Keratinocyte (primary cell): ENCODE measurements around the gene IGHMBP2. TPM values are rescaled to one million over a fixed set of nuclear protein-coding genes. Genes with fewer than 3 reads are reported as not detected.

Experiments used
- DNase-seq: peaks from one replicate; pipeline ENCODE4 v3.0.0-alpha.2; 2011; ENCODE audit warnings: low read depth, missing footprints, low spot score
- FAIRE-seq: peaks from 2 replicates; lab custom pipeline; 2011; peaks lifted over from hg19 to GRCh38; lab: Jason Lieb, UNC
- H2AFZ ChIP-seq: 2 replicates; pipeline ENCODE4 v1.6.0; 2012; ENCODE audit warnings: low read length, control low read depth, inconsistent platforms; ENCODE audit not compliant: control insufficient read depth
- H3K27ac ChIP-seq: 2 replicates; pipeline ENCODE4 v1.5.1; 2011; ENCODE audit warnings: low read length; ENCODE audit not compliant: control insufficient read depth, insufficient read depth
- H3K27me3 ChIP-seq: 3 replicates; pipeline ENCODE4 v1.6.0; 2011; ENCODE audit warnings: low read length; ENCODE audit not compliant: control insufficient read depth, insufficient read depth; ENCODE audit errors: extremely low read depth
- H3K36me3 ChIP-seq, 2 experiments: 2 replicates in 1 of 2; 3 replicates in 1 of 2; pipeline ENCODE4 v1.5.1; 2011; ENCODE audit warnings: low read length in 2 of 2, mild to moderate bottlenecking in 1 of 2; ENCODE audit not compliant: control insufficient read depth in 2 of 2, insufficient read depth in 2 of 2; ENCODE audit errors: extremely low read depth in 1 of 2
- H3K4me1 ChIP-seq: 3 replicates; pipeline ENCODE4 v1.5.1; 2011; ENCODE audit warnings: low read length; ENCODE audit not compliant: control insufficient read depth, insufficient read depth; ENCODE audit errors: extremely low read depth
- H3K4me2 ChIP-seq: 3 replicates; pipeline ENCODE4 v1.6.0; 2011; ENCODE audit warnings: low read depth, low read length; ENCODE audit not compliant: control insufficient read depth, insufficient read depth; ENCODE audit errors: extremely low read depth
- H3K4me3 ChIP-seq, 3 experiments: fragments of 200-600 bp in 1 of 3; sonication (generic) in 1 of 3; 2 replicates in 2 of 3; 3 replicates in 1 of 3; pipeline ENCODE4 v1.5.1; 2011 to 2016; ENCODE audit warnings: low read length in 3 of 3, mild to moderate bottlenecking in 3 of 3, control low read depth in 2 of 3, inconsistent platforms in 1 of 3, low read depth in 1 of 3, mixed read lengths in 1 of 3, mixed run types in 1 of 3, moderate library complexity in 1 of 3; ENCODE audit not compliant: control insufficient read depth in 2 of 3, insufficient read depth in 2 of 3; ENCODE audit errors: extremely low read depth in 1 of 3
- H3K79me2 ChIP-seq: 2 replicates; pipeline ENCODE4 v1.6.0; 2012; ENCODE audit warnings: low read length; ENCODE audit not compliant: control insufficient read depth, insufficient read depth
- H3K9ac ChIP-seq: 3 replicates; pipeline ENCODE4 v1.6.0; 2011; ENCODE audit warnings: low read length; ENCODE audit not compliant: control insufficient read depth, insufficient read depth; ENCODE audit errors: extremely low read depth
- H3K9me1 ChIP-seq: 3 replicates; pipeline ENCODE4 v1.6.0; 2011; ENCODE audit warnings: low read length; ENCODE audit not compliant: control insufficient read depth, insufficient read depth; ENCODE audit errors: extremely low read depth
- H3K9me3 ChIP-seq: 2 replicates; pipeline ENCODE4 v1.5.1; 2012; ENCODE audit warnings: low read depth, low read length; ENCODE audit not compliant: control insufficient read depth
- H4K20me1 ChIP-seq: 3 replicates; pipeline ENCODE4 v1.6.0; 2011; ENCODE audit warnings: low read length; ENCODE audit not compliant: control insufficient read depth, insufficient read depth; ENCODE audit errors: extremely low read depth
- EZH2 ChIP-seq: IDR thresholded peaks from one replicate; pipeline ENCODE4 v1.6.1; 2012; ENCODE audit warnings: inconsistent platforms, mild to moderate bottlenecking, low read length, moderate library complexity
- dilution Hi-C: fragments of 300-500 bp; cut with MboI; formaldehyde crosslinking; loops from one replicate; pipeline ENCODE4 v1.7.0; 2020; ENCODE audit warnings: low sequenced_read_pairs; ENCODE audit not compliant: extremely low pct_ligation_motif_present
- polyA plus RNA-seq, 5 experiments: library from polyadenylated mRNA; depleted of rRNA in 3 of 5; stranded (reverse) in 3 of 5; stranded (forward) in 1 of 5; unstranded in 1 of 5; fragments of >200 nt; gene quantifications; 1 replicate in 1 of 5; 2 replicates in 3 of 5; 3 replicates in 1 of 5; pipeline versions ENCODE4 v1.2.1 to v1.2.3, GENCODE V29; 2011 to 2012; ENCODE audit warnings: missing spikeins in 2 of 5, low read depth in 1 of 5, low replicate concordance in 1 of 5
- TF ChIP-seq, protein P1 (sequence below), 3 experiments: IDR thresholded peaks in 1 of 3; conservative IDR thresholded peaks in 1 of 3; optimal IDR thresholded peaks in 1 of 3; 2 replicates in 2 of 3; 3 replicates in 1 of 3; pipeline versions ENCODE3 to v1.5.1; 2011; ENCODE audit warnings: low read length in 3 of 3, mild to moderate bottlenecking in 3 of 3, moderate library complexity in 2 of 3, control low read depth in 1 of 3, inconsistent platforms in 1 of 3; ENCODE audit not compliant: insufficient read depth in 2 of 3; ENCODE audit errors: extremely low read depth in 1 of 3

IGHMBP2 gene
- polyA plus RNA-seq, 1 donor (not counting 4 experiments of a cell fraction or from before 2014, with no cell fraction given): 10.0 TPM

DNA sequence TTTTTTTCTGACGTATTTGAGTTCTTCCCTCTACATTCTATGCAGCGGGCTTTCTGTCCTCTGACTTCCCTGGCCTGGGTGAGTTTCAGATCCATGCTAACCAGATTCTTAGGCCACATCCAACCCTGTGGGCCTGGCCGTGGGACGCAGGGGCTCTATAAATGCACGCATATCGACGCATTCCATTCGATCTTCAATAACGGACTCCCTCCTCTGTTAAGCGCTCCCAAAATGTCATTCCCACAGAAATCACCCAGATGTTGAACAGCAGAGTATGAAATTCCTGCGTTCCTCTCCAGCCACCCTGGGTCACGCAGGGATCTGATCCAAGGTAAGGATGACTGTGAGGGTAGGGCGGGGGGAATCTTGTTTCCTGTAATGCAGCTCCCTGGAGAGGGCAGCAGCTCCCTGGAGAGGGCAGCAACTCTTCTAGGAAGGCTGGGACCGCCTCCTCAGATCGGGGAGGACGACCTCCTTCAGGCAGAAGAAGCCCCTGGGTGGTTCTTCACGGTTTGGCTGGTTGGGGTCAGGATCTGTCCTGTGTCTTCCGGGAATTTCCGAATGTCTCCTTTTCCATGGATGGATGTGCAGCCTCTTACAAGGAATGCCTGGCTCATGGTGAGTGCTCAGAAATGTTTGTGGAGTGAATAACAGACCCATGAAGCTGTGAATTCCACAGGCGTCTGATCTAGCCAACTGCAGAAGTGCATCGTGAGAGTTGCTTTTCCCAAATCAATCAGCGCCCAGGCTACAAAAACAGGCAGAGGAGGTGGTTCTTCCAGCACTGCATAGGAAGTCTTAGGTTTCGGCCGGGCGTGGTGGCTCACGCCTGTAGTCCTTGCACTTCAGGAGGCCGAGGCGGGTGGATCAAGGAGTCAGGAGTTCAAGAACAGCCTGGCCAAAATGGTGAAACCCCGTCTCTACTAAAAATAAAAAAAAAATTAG is 64.9 kb downstream of the IGHMBP2 start:
- DNase-seq (no peak), FAIRE-seq (no peak)
- Histone ChIP-seq H3K9me3 (peaks cover 3% of the 10 kb centered on the region), H3K79me2 (no peaks in the 10 kb centered on the region), H3K4me2 (no peak overlapping the region), H4K20me1 (no peaks in the 10 kb centered on the region), H3K4me1 (no peaks in the 10 kb centered on the region), H3K27ac (no peak overlapping the region), H3K36me3 (no peaks in the 10 kb centered on the region), H2AFZ (no peak overlapping the region), H3K9ac (no peak overlapping the region), H3K4me3 (no peak overlapping the region), H3K27me3 (peaks cover 9% of the 10 kb centered on the region), H3K9me1 (no peaks in the 10 kb centered on the region)
- TF ChIP-seq, protein P1, sequence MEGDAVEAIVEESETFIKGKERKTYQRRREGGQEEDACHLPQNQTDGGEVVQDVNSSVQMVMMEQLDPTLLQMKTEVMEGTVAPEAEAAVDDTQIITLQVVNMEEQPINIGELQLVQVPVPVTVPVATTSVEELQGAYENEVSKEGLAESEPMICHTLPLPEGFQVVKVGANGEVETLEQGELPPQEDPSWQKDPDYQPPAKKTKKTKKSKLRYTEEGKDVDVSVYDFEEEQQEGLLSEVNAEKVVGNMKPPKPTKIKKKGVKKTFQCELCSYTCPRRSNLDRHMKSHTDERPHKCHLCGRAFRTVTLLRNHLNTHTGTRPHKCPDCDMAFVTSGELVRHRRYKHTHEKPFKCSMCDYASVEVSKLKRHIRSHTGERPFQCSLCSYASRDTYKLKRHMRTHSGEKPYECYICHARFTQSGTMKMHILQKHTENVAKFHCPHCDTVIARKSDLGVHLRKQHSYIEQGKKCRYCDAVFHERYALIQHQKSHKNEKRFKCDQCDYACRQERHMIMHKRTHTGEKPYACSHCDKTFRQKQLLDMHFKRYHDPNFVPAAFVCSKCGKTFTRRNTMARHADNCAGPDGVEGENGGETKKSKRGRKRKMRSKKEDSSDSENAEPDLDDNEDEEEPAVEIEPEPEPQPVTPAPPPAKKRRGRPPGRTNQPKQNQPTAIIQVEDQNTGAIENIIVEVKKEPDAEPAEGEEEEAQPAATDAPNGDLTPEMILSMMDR (optimal IDR thresholded peaks at IDR 0.05 in 1 of 3, IDR thresholded peaks at IDR 0.05 in 1 of 3, conservative IDR thresholded peaks at IDR 0.05 in 1 of 3; ENCODE audit: extremely low read depth in 1 of 3, insufficient read depth in 2 of 3, low read length in 3 of 3): no peak
- TF ChIP-seq EZH2: no peak
- dilution Hi-C loops: no loop called here

DNA sequence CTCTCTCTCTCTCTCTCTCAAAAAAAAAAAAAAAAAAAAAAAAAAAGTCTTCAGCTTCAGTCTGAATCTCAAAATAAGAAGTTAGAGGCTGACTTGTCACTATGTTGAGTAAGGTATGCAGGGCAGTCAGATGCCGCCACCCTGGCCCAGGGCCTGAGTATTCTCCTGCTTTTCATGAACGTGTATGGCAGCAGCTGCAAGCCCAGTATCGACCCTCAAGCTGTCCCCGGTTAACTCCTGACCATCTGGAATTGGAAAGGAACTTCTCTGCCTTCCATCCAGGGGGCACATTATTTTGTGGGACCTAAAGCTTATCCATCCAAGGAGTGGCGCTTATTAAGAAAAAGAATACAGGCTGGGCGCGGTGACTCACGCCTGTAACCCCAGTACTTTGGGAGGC is 65.7 kb downstream of the IGHMBP2 start:
- no peak overlapping the region for H3K4me2 ChIP-seq
- no peak for TF ChIP-seq EZH2
- TF ChIP-seq, protein P1 (optimal IDR thresholded peaks at IDR 0.05 in 1 of 3, IDR thresholded peaks at IDR 0.05 in 1 of 3, conservative IDR thresholded peaks at IDR 0.05 in 1 of 3; ENCODE audit: extremely low read depth in 1 of 3, insufficient read depth in 2 of 3, low read length in 3 of 3): no peak
- H3K9ac ChIP-seq: no peak overlapping the region
- dilution Hi-C loops: no loop called here
- H2AFZ ChIP-seq: no peak overlapping the region
- no peak overlapping the region for H3K27ac ChIP-seq
- H3K36me3 ChIP-seq: no peaks in the 10 kb centered on the region
- H3K27me3 ChIP-seq: peaks cover 9% of the 10 kb centered on the region
- H3K4me1 ChIP-seq: no peaks in the 10 kb centered on the region
- H4K20me1 ChIP-seq: no peaks in the 10 kb centered on the region
- H3K79me2 ChIP-seq: no peaks in the 10 kb centered on the region
- no peak for FAIRE-seq
- no peak overlapping the region for H3K4me3 ChIP-seq
- H3K9me1 ChIP-seq: no peaks in the 10 kb centered on the region
- no peaks in the 10 kb centered on the region for H3K9me3 ChIP-seq
- DNase-seq: no peak
